GM10266 (cell line): ENCODE measurements around the gene PFKFB3.
"Not testable (repeated sequence)": the region's sequence is repeated elsewhere in the genome, so short reads cannot be mapped to it uniquely, and the experiment has no call there.

Experiments used
- DNase-seq: peaks from one replicate; pipeline ENCODE4 v3.0.0; 2012; ENCODE audit errors: extremely low spot score
- CTCF ChIP-seq: IDR thresholded peaks from 2 replicates; pipeline ENCODE4 v1.5.1; 2012; ENCODE audit warnings: mild to moderate bottlenecking, low read depth; ENCODE audit not compliant: control insufficient read depth, insufficient read depth; ENCODE audit errors: missing control alignments

PFKFB3 gene

GRCh38 chr10:6280291-6280690 is 77.6 kb downstream of the PFKFB3 start:
- TF ChIP-seq CTCF = no peak
- DNase-seq = no peak

- no peak for TF ChIP-seq CTCF
- no peak for DNase-seq
These were observed 79.8 kb downstream of the PFKFB3 start for GRCh38 chr10:6282454-6282958.

GRCh38 chr10:6283655-6284054 is 80.9 kb downstream of the PFKFB3 start:
- DNase-seq = no peak
- no peak for TF ChIP-seq CTCF

- not testable (repeated sequence) for DNase-seq
These were observed 87.9 kb downstream of the PFKFB3 start for GRCh38 chr10:6290621-6291020.

- DNase-seq = no peak
- no peak for TF ChIP-seq CTCF
These were observed 90.0 kb downstream of the PFKFB3 start for GRCh38 chr10:6292741-6293151.

- DNase-seq = not testable (repeated sequence)
These were observed 93.7 kb downstream of the PFKFB3 start for GRCh38 chr10:6296425-6296824.

GRCh38 chr10:6296828-6297251 is 94.1 kb downstream of the PFKFB3 start:
- DNase-seq = no peak
- TF ChIP-seq CTCF = no peak

- no peak for DNase-seq
These were observed 94.8 kb downstream of the PFKFB3 start for GRCh38 chr10:6297522-6297921.

More at GRCh38 chr10:6297522-6297921, 94.8 kb downstream of the PFKFB3 start:
- TF ChIP-seq CTCF = no peak
